GM21390 (cell line): ENCODE results near the gene UGT1A9.
"Not testable (repeated sequence)": the region's sequence is repeated elsewhere in the genome, so short reads cannot be mapped to it uniquely, and the experiment has no call there.

Experiments used
- ATAC-seq: cut with Tn5 transposase; IDR thresholded peaks from one replicate; pipeline ENCODE4 v1.9.1; 2021; ENCODE audit not compliant: unreplicated experiment

Gene UGT1A9

GRCh38 chr2:233671290-233672161 lies at the start of gene UGT1A9:
UGT1A9 (plus strand) TSS chr2:233671898; CDS start chr2:233671935, 37 bp downstream.
- no peak for ATAC-seq

- ATAC-seq: no peak
These were observed 44.2 kb upstream of the UGT1A9 start for GRCh38 chr2:233627331-233628025.

GRCh38 chr2:233636306-233636705 lies 35.4 kb upstream of the UGT1A9 start, which contains the start of gene UGT1A10:
UGT1A10 (plus strand) TSS chr2:233636448; CDS start chr2:233636523, 75 bp downstream.
- not testable (repeated sequence) for ATAC-seq

GRCh38 chr2:233638836-233639235 lies 32.9 kb upstream of the UGT1A9 start:
- no peak for ATAC-seq

- no peak for ATAC-seq
These were observed 31.8 kb upstream of the UGT1A9 start for GRCh38 chr2:233639860-233640259.

GRCh38 chr2:233643128-233643527 lies 28.6 kb upstream of the UGT1A9 start:
- no peak for ATAC-seq

DNA sequence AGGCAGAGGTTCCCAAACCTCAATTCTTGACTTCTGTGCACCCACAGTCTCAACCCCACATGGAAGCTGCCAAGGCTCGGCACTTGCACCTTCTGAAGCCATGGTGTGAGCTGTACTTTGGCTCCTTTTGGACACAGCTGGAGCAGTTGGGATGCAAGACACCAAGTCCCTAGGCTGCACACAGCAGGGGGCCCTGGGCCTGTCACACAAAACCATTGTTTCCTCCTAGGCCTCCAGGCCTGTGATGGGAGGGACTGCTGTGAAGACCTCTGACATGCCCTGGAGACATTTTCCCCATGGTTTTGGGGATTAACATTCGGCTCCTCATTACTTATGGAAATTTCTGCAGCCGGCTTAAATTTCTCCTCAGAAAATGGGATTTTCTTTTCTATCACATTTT lies 25.7 kb upstream of the UGT1A9 start:
- not testable (repeated sequence) for ATAC-seq

- no peak for ATAC-seq
These were observed 20.7 kb upstream of the UGT1A9 start for GRCh38 chr2:233650981-233651380.

GRCh38 chr2:233651430-233651829 lies 20.3 kb upstream of the UGT1A9 start:
- ATAC-seq: no peak

DNA sequence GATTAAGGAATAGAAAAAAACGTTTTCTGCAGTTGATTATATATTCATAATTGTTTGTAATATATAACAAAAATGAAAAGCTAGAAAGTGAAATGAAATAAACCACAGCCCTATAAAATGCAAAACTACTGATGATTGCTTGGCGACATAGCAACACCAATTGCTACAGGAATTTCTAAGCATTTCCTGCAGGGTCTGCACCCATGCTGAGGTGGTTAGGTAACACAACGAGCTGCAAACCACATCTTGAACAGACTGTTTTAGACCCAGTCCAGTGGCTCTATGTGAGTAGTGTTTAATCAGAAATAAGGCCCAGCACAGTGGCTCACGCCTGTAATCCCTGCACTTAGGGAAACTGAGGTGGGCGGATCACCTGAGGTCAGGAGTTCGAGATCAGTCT lies 17.2 kb upstream of the UGT1A9 start:
- ATAC-seq: no peak

DNA sequence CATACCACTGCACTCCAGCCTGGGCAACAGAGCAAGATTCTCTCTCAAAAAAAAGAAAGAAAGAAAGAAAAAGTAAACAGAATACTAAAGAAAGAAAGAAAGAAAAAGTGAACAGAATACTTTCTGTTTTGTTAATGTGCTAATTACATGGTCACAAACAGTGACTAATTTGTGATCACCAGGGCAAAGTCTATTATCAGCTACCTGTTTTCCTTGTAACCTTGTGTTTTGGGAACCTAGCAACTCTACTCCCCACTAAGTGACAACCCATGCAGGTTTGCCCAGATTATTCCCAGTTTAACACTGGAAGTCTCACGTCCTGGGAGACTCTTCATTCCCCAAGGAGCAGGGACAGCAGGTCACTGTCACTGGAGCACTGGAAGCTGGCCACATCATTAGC lies 16.7 kb upstream of the UGT1A9 start:
- ATAC-seq: no peak

DNA sequence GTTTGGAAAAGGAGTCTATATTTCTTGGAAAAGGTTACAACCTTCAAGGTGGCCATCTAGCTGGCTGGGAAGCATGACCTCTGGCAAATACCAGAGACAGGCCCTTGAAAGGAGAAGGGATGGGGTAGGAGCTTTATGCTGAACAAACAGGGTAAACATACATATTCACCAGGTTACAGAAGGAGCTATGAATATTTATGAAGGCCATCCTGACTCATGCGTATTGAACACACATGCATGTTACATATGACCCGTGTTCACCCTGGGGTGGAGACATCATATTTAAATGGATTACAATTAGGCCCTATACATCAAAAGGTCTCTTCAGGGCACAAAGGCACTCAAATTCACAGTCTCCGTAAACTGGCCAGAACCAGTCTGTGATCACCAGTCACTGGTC lies 15.8 kb upstream of the UGT1A9 start:
- not testable (repeated sequence) for ATAC-seq

DNA sequence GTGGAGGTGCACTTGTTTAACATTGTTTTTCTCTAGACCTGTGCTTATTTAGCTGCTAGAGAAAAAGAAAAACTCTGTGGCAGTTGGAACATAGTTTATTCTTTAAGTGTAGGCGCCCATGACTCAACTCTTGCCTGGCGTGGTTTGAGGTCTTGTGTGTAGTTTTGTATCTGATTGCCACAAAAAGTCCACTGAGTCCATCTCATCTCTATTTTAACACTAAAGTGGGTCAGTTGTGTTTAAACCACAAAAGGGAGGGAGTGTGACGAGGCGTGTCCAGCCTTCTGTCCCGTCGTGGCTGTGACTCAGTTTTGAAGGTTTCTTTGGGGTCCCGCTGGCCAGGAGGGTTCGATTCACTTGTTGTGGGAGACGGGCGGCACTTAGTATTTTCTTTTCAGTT lies 15.3 kb upstream of the UGT1A9 start:
- no peak for ATAC-seq

- no peak for ATAC-seq
These were observed 13.1 kb upstream of the UGT1A9 start for GRCh38 chr2:233658610-233659009.

DNA sequence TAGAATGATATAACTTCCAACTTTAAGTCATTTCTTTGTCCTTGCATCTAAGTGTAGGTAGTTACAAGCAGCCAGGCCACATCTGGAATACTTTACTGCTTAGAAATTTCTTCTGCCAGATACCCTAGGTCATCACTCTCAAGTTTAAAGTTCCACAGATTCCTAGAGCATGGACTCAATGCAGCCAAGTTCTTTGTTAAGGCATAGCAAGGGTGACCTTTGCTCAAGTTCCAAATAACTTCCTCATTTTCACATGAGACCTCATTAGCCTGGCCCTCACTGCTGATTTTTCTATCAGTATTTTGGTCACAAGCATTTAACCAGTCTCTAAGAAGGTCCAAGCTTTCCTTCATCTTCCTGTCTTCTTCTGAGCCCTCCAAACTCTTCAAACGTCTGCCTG lies 7.8 kb upstream of the UGT1A9 start:
- ATAC-seq: no peak

DNA sequence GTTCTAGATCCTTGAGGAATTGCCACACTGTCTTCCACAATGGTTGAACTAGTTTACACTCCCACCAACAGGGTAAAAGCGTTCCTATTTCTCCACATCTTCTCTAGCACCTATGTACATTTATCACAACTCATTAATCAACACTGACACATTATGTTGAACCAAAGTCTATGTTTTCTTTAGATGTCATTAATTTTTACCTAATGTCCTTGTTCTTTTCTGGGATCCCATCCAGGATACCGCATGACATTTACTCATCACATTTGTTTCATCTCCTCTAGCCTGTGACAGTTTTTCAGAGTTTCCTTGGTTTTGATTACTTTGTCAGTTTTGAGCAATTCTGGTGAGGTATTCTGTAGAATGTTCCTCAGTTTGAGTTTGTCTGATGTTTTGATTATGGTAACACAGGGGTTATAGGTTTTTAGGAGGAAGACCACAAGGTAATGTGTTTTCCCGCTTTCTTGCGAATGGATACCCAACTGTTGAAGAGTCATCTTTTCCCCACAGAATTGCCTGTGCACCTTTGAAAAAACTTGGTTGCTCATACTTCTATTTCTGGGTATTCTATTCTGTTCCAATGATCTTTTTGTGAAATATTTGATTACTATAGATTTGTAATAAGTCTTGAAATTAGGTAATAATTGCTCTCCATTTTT lies 3.0 kb upstream of the UGT1A9 start:
- ATAC-seq: no peak

DNA sequence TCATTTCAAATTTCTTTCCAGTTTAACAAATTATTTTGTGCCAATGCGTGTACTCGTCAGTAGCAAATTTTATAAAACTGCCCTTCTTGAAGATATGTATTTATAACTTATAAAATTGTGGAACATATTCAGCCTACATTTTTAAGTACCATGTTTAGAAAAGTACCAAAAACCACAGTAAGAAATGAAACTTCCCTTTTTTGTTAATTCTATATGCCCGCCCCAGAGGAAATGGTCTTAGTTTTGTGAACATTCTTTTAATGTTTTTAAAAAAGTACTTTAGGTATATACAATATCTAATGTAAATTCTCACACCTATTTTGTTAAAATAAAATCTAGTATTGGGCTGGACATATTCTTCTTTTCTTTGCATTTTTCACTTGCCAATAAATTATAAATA lies 1.2 kb downstream of the UGT1A9 start:
- ATAC-seq: no peak

DNA sequence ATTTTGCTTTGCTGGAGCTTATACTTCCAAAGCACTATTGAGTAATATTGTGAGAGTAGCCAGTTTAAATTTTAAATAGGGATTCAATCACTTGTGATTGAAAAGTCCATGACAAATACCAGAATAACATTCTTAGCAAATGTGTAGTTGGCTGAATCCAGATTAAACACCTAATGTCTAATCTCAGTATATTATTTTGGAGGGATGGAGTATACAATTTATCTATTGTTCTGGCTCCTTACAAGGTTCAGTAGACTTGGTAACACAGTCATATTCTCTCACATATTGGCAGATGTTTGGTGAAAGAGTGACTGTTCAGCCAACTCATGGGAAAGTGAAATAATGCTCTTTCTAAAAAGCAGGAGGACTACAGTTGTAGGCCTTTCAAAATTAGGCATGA lies 2.2 kb downstream of the UGT1A9 start:
- ATAC-seq: no peak

DNA sequence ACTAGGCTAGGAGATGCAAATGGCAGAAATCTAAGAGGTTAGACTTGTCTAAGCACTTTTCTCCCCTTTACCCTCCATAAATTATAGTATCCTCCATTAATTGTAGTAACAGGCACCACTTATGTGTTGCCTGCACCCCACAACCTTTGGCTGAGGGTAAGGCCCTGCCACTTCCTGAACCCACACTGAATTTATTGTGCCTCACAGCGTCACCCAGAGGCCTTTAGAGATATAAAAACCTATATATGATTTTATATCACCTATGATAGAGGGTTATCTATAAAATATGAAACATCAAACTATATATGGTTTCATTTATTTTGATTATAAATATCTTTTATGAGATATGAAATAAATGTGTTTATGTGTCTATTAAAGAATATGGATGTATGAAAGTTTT lies 2.6 kb downstream of the UGT1A9 start:
- no peak for ATAC-seq

- no peak for ATAC-seq
These were observed 3.3 kb downstream of the UGT1A9 start for GRCh38 chr2:233674995-233675394.

GRCh38 chr2:233676046-233676445 lies 4.3 kb downstream of the UGT1A9 start:
- no peak for ATAC-seq

GRCh38 chr2:233679196-233679595 lies 7.5 kb downstream of the UGT1A9 start:
- no peak for ATAC-seq
